A673 (cell line): ENCODE data around the gene C17orf100. TPM values are rescaled to one million over a fixed set of nuclear protein-coding genes. Genes with fewer than 3 reads are reported as not detected.

Experiments used
- BruUV-seq: library from RNA; stranded (reverse); fragments of 400-500 nt; replicated peaks from 2 replicates; lab custom pipeline; 2021; lab: Mats Ljungman, UMichigan
- CTCF ChIA-PET: fragments of 300-600 bp; sonication (Branson Sonifier 250); formaldehyde crosslinking; loops from one replicate; lab custom pipeline; 2022; ENCODE audit warnings: antibody characterized with exemption; lab: Charles Lee
- POLR2A ChIA-PET: fragments of 300-600 bp; sonication (Branson Sonifier 250); formaldehyde crosslinking; loops from one replicate; lab custom pipeline; 2022; ENCODE audit warnings: antibody characterized with exemption; ENCODE audit not compliant: low non-redundant PET; lab: Charles Lee
- DNase-seq: peaks from one replicate; pipeline ENCODE4 v3.0.0-alpha.2; 2015; ENCODE audit warnings: low spot score
- H3K27ac ChIP-seq: fragments of 200-600 bp; sonication (generic); 2 replicates; pipeline ENCODE4 v1.5.1; 2016; ENCODE audit warnings: mixed run types, low read depth, mild to moderate bottlenecking, mixed read lengths, antibody characterized with exemption, low read length; ENCODE audit not compliant: poor library complexity, severe bottlenecking
- H3K27me3 ChIP-seq: fragments of 200-600 bp; sonication (generic); replicated peaks from 2 replicates; pipeline ENCODE4 v1.6.1; 2017; ENCODE audit warnings: mixed run types, low read depth, mild to moderate bottlenecking, mixed read lengths, antibody characterized with exemption, low read length; ENCODE audit not compliant: insufficient read depth, poor library complexity
- H3K36me3 ChIP-seq: fragments of 200-600 bp; sonication (generic); 2 replicates; pipeline ENCODE4 v1.6.1; 2016; ENCODE audit warnings: mixed run types, mild to moderate bottlenecking, mixed read lengths, antibody characterized with exemption, low read length; ENCODE audit not compliant: insufficient read depth, poor library complexity, severe bottlenecking
- H3K4me1 ChIP-seq: fragments of 200-600 bp; sonication (generic); 2 replicates; pipeline ENCODE4 v1.6.1; 2017; ENCODE audit warnings: mixed run types, mild to moderate bottlenecking, mixed read lengths, antibody characterized with exemption, low read length; ENCODE audit not compliant: insufficient read depth, poor library complexity, severe bottlenecking
- H3K4me3 ChIP-seq: fragments of 200-600 bp; sonication (generic); 2 replicates; pipeline ENCODE4 v1.5.1; 2016; ENCODE audit warnings: low read depth, mixed run types, mild to moderate bottlenecking, mixed read lengths, low read length; ENCODE audit not compliant: poor library complexity, severe bottlenecking
- H3K9me3 ChIP-seq: fragments of 200-600 bp; sonication (generic); 2 replicates; pipeline ENCODE4 v1.6.1; 2016; ENCODE audit warnings: mixed run types, low read depth, mild to moderate bottlenecking, mixed read lengths, antibody characterized with exemption, low read length; ENCODE audit not compliant: poor library complexity, severe bottlenecking
- CTCF ChIP-seq: fragments of 300-800, 200-600 bp; sonication (generic); conservative IDR thresholded peaks from 2 replicates; pipeline ENCODE4 v1.5.1; 2017; ENCODE audit warnings: low read depth, mild to moderate bottlenecking, antibody characterized with exemption, low read length, moderate library complexity, mixed read lengths
- EZH2 ChIP-seq: fragments of 200-600 bp; sonication (generic); IDR thresholded peaks from 2 replicates; pipeline ENCODE4 v1.6.1; 2017; ENCODE audit warnings: borderline replicate concordance, low read depth, mild to moderate bottlenecking, mixed read lengths, antibody characterized with exemption, low read length; ENCODE audit not compliant: poor library complexity, severe bottlenecking
- intact Hi-C: fragments of 100-400 bp; cut with micrococcal nuclease; formaldehyde crosslinking; loops from one replicate; pipeline ENCODE4 v1.10.0; 2022; ENCODE audit not compliant: unreplicated experiment
- total RNA-seq: library from RNA; stranded (reverse); gene quantifications from 2 replicates; pipeline ENCODE4 v1.2.3, GENCODE V29; 2021

Gene C17orf100
- total RNA-seq, 1 experiment from 2014 or later = 3.1 TPM

- peak; percentile 61 for DNase-seq
- CTCF ChIA-PET = interaction anchor here (0.7 kb wide), 2 partner anchors 44 to 167 kb away, joined by 3 read pairs; no protein-coding TSS in a partner anchor
- intact Hi-C loops = loop anchor here (10.0 kb wide), 1 partner anchor 165 kb away; no protein-coding TSS in a partner anchor
Measured at GRCh38 chr17:6639586-6640535, 11.7 kb upstream of the C17orf100 start.

GRCh38 chr17:6640536-6641246, 10.9 kb upstream of the C17orf100 start, which contains the start of the genes KIAA0753 and TXNDC17:
Gene KIAA0753, minus strand, starts transcription at chr17:6640711. Its CDS starts 5,608 bp downstream, at chr17:6635103.
Gene TXNDC17, plus strand, starts transcription at chr17:6641060. Its CDS starts 23 bp downstream, at chr17:6641083.
- peaks cover 24% of the 10 kb centered on the region for H3K36me3 ChIP-seq
- H3K27ac ChIP-seq = peak within 1 kb of the TSS; percentile 95
- intact Hi-C loops = loop anchor here (10.0 kb wide), 1 partner anchor 166 kb away; no protein-coding TSS in a partner anchor
- BruUV-seq = no TSS peak
- no peaks in the 10 kb centered on the region for H3K27me3 ChIP-seq
- POLR2A ChIA-PET = no interaction called here
- H3K9me3 ChIP-seq = no peaks in the 10 kb centered on the region
- TF ChIP-seq EZH2 (no peak), CTCF (no peak)
- CTCF ChIA-PET = interaction anchor here (0.7 kb wide), 2 partner anchors 43 to 168 kb away, joined by 3 read pairs; no protein-coding TSS in a partner anchor
- H3K4me3 ChIP-seq = peak within 1 kb of the TSS; percentile 78
- peaks cover 19% of the 10 kb centered on the region for H3K4me1 ChIP-seq
- peak; percentile 94 for DNase-seq

More at GRCh38 chr17:6639586-6640535, 11.7 kb upstream of the C17orf100 start:
- no peak for TF ChIP-seq CTCF
- no peak for TF ChIP-seq EZH2
- POLR2A ChIA-PET = no interaction called here
- no TSS peak for BruUV-seq
- H3K4me3 ChIP-seq = peak overlapping the region; percentile 78
- H3K27me3 ChIP-seq = no peaks in the 10 kb centered on the region
- peak overlapping the region; percentile 95 for H3K27ac ChIP-seq
- no peaks in the 10 kb centered on the region for H3K9me3 ChIP-seq
- peaks cover 22% of the 10 kb centered on the region for H3K36me3 ChIP-seq
- peaks cover 19% of the 10 kb centered on the region for H3K4me1 ChIP-seq

GRCh38 chr17:6641247-6641863, 10.2 kb upstream of the C17orf100 start:
- H3K4me3 ChIP-seq = peak overlapping the region; percentile 78
- DNase-seq = peak; percentile 48
- intact Hi-C loops = loop anchor here (10.0 kb wide), 1 partner anchor 167 kb away; no protein-coding TSS in a partner anchor
- ChIA-PET POLR2A (no interaction called here), CTCF (no interaction called here)
- TF ChIP-seq CTCF (no peak), EZH2 (no peak)
- no peaks in the 10 kb centered on the region for H3K27me3 ChIP-seq
- no peaks in the 10 kb centered on the region for H3K9me3 ChIP-seq
- peaks cover 24% of the 10 kb centered on the region for H3K36me3 ChIP-seq
- peaks cover 19% of the 10 kb centered on the region for H3K4me1 ChIP-seq
- BruUV-seq = TSS peak; percentile 70
- peak overlapping the region; percentile 95 for H3K27ac ChIP-seq
